Right hindlimb (tissue), 1 donor: Measurements from ENCODE around the gene LRMDA.

Source experiments
- DNase-seq: peaks from one replicate; pipeline ENCODE4 v3.0.0-alpha.2; 2018

The LRMDA gene

DNA sequence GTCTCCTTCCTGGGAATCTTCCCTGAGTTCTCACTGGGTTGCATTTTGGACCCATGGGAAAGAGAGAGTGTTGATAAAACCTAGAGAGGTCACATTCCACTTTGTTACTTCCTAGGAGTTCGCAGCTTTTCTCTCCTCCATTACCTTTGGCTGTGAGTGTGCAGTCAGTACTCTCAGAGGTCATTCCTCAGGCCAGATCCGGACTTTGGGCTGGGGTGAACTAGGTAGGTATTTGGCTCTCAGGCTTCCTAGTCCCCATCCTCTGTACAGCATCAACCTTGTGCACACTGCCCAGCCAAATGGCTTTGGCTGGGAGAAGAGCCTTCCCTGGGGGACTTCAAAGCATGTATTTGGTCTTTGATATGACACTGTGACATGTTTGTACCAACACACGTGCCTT lies 508.1 kb downstream of the LRMDA start:
- DNase-seq, result no peak

DNA sequence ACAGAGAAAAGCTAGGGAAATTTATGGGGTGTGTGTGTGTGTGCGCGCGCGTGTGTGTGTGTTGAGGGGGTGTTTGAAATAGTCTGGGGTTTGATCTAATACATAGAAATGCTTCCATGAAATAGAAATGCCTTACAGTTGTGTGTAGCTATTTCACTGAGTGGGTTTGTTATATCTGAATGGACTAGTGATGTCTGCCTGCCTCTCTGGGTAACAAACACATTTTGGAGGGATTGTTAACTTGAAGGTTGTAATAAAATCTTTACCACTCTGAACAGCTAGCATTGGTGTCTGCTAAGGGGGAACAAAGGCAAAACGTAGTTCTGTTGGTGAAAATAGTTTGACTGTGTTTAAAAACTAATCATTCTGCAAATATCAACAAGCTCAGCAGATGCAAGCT lies 509.3 kb downstream of the LRMDA start:
- no peak for DNase-seq

DNA sequence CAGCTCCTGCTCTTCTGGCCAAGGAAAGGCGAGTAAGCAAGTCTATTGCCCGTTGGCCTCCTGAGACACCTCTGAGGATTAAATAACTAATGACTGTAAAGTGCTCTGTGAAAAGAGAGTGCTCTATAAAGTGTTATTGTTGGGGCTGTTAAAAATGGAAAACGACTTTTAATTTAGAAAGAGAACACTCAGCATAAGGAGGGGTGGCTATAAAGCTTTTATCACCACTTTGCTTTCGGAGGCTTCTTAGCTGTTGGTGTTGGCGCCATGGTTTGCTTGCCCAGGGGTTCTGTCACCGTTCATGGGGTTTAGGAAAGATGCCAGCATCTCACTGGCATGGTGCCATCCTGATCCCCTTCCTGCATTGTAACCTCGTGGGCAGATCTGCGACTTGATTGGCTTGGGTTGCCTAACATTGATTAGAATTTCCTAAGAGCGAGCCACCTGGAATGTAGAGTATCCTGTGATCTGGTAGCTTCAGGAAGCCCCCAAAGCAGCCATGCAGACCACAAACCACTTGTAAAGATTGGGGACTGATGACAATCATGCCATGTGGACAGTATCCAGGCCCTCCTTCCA lies 509.9 kb downstream of the LRMDA start:
- DNase-seq, result no peak

DNA sequence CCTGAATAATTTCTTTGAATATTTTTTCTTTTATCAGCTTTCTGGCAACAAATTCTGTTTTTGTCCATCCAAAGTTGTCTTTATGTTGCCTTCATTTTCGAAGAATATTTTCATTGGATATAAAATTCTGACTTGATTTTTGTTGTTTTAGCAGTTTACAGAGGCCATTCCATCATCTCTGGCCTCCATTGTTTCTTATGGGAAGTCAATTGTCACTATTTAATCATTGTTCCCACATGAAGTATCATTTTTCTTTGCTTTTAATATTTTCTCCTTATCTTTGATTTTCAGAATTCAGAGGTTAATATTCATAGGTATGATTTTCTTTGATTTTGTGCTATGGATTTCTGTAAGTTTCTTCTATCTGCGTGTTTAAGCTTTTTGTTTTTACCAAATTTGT lies 512.6 kb downstream of the LRMDA start:
- no peak for DNase-seq

DNA sequence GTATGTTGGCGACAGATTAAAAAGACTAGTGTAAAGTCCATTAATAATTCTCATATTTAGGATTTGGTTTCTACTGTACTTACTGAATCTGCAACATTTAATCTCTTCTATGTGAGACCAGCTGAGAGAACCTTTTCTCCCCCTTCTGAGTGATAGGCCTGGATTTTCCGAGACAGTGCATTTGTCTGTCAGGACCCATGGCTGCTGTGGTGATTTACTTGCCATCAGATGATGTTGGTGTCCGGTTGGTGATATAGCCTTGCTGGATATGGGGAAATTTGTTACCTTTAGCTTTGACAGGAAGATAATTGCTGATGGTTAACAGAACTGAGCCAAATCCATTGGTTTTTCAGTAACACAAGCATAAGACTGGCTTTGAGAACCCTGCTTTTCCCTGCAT lies 517.2 kb downstream of the LRMDA start:
- DNase-seq, result no peak

GRCh38 chr10:75950307-75950706 lies 518.9 kb downstream of the LRMDA start:
- DNase-seq, result no peak

GRCh38 chr10:75950997-75951589 lies 519.7 kb downstream of the LRMDA start:
- no peak for DNase-seq

- no peak for DNase-seq
Observed at GRCh38 chr10:75951627-75952026, 520.2 kb downstream of the LRMDA start.

DNA sequence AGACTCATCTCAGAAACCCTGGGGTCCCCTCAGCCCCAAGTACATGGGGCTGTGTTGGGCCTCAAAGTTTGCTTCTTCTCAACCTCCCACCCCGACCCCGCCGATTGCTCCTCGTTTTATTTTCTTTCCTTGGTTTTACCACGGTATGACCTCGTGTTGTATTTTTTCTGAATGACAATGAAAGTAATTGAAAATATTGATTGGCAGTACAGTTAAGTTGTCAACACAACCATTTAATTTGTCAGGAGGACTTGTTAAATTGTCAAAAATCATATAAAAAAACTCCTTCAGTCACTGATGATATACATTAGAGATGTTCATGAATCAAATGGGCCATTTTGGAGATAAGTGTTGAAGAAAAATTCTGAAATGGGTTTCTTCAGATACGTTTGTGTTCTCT lies 520.7 kb downstream of the LRMDA start:
- no peak for DNase-seq

DNA sequence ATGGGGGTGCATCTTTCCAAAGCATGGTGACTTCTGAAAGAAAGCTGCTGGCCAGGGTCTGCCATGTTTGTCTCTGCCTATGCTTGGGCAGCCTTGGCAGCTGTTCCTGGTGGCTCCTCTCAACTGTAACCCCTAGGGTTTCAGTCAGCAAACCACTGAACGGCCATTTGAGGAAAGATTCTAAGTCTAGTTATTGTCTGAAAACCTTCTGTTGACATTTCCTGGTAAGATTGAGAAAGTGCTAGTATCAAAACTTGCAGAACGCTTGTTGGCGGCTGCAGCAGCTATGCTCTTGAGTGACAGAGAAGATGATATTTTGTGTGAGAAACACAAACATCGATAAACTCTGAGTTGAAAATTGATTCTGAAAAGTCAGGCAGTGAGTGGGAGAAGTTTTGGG lies 523.1 kb downstream of the LRMDA start:
- no peak for DNase-seq

DNA sequence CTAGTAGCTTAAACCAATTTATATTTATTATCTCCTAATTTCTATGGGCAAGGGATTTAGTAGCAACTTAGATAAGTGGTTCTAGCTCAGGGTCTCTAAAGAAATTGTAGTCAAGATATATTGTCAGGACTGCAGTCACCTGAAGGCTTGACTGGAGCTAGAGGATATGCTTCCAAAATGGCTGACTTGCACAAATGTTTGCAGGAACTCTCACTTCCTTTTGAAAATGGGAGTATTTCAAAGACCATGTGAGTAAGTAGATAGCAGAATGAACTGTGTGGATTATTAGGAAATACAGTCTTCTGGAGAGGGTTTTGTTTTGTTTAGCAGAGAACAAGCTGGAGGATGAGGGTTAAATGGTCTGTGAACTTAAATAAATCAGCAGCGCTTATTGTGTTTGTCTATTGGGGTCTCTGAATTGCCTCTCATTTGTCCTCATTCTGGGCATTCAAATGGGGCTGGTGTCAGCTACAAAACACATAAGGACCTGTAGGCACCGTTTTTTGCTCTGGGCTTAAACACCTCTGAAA lies 524.6 kb downstream of the LRMDA start:
- no peak for DNase-seq

GRCh38 chr10:75956624-75957023 lies 525.2 kb downstream of the LRMDA start:
- DNase-seq, result no peak

DNA sequence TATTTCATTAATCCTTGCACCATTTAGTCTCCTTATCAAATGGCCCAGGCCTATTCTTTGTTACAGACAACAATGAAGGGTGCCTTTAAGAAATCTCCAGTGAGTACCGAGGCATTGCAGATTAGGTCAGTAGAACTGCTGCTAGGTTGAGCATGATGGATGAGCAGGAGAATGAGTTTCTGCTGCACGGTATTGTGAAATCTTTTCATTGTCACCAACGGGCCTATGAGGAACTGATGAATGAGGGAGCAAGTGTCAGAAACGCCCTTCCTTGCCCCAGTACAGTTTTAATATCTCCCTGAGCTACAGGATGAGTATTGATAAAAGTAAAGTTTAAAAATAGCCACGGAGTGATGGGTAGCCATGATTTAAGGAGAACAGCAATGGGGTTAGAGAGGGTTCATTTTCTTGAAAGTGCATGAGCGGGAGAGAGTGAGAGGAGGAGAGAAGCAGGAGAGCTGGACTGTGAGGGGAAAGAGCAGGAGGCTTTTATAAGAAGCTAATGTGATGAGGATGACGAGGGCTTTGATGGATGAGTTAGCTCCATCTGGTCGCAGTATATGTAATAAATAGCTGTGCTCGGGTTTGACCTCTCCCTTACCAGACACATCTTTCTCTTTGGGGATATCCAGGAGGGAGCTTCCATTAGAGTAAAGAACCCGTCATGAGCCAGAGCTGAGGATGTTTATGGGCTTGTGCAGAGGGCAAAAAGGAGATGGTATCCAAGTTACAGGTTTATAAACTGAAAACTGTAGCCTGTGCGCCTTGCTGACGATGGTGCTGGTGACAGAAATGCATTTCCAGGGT lies 526.1 kb downstream of the LRMDA start:
- no peak for DNase-seq

DNA sequence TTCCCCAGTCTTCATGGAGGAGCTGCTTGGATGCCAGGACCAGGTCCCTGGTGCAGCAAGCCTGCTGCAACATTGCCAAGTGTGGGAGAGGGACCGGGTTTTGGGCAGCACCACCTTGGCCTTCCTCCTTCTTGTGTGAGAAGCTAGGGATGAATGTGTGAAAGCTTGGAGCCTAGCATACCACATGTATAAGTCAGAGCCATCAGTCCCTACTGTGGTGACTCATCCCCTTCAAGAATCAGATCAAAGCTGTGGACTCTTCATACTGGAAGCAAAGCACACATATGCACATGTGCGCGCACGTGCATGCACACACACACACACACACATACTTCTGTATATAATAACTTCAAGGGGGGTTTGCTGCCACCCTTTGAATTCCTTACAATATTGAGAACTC lies 527.8 kb downstream of the LRMDA start:
- no peak for DNase-seq

DNA sequence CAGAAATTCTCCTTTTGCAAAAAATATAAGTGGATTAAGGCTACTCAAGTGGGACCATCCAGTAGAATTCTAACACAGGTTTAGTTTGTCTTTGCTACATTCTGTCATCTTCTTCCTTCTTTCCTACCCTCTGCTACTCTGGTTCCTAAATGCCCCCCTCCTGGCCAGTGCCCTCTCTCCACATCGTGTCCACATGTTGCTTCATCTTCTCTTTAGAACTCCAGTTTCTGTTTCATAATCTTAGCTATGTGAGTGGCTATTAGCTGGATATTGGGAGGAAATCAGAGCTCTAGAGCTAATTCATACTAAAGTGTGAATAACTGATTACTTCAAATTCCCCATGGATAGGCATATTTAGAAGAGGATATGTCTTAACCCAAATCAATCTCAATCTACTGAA lies 528.5 kb downstream of the LRMDA start:
- DNase-seq, result no peak

DNA sequence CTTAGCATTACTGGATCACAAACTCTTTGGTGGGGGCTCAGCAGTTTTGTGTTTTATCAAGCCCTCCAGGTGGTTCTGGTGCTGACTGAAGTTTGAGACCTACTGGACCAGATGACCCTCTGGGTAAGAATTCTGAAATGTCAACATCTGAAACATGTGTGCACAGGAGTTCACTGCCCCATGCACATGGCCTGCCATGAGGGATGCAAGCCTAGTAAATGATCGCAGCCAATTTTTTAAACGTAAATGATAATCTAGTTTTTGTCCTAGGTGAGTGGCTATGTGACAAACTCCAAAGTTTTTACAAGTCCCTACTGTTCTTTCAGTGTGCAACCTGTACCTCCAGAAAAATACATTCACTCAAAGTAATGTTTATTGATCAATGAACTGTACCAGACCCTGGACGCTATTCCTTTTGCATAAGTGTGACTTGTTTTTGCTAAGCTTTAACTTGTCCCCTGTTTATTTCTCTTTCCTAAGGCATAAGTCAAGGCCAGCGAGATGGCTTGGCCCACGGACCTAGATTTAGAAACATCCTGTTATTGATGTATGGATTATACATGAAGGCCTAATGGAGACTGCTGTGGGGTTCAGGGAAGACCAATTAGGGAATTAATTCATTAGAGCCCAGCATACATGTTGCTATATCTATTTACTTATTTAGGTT lies 531.1 kb downstream of the LRMDA start:
- DNase-seq, result no peak

DNA sequence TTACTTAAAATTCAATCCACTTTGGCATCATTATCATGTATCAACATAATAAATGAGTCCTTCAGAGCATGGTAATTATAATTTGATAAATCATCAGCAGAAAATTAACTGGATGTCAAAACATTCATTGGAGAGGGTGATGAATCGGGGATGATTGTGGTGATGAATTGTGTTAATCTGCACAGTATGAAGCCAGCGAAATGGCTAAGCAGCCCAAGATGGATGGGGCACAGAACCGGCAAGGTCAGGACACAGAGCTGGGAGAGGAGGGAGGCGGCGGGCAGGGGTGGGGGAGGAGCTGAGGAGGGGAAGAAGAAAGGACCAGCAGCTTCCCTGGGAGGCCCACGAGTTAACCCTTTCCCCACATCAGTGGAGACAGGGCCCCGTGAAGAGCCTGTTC lies 536.1 kb downstream of the LRMDA start:
- DNase-seq, result no peak

DNA sequence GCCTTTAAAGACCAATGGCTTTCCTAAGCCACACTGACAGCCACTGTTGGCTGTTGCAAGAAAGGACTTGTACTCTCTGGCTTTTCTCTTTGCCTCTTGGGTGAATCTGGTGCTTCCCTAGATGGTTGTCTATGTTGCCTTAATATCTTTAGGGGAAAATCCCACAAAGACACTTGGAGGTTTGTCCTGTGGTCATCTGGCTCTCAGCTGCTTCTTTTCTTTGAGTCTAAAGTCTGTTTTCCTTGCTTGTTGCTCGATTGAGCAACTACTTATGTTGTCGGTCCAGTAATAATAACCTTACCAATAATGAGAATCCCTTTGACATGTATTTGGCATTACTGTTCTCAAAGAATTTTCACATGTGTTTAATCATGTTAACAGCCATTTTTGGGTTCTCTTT lies 537.6 kb downstream of the LRMDA start:
- DNase-seq, result no peak

DNA sequence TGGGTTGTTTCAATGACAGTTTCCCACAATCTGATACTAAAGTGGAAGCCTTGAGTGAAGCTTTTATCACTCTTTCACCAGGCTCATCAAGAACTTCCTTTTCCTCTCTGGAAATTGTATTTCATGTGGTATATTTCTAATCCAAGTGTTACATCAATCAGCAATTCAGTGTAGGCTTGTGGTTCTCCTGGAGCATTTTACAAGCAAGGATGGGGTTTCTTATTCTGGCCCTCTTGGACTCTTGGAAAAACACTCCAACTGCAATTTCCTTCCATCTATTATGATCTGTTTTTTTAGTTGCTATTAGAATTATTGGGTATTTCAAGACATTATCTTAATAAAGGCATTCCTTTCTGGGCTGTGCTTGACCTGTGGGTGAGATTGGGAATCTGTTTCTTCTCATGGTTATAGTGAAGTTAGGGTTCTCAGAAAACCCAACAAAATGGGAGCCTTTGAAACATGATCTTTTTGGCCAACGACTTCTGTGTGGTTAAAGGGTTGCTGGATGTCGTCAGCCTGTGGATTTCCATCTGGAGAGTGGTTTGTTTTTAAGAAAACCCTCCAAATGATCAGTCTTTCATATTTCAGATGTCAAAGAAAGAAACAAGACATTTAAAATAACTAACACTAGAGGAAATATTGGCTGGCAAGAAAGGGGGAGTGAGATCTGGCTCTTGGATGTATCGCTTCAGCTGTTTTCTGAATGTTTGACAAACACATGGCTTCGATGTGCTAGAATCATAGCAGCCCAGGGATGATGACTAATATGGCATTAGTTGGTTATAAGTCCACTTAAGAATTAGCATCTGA lies 540.2 kb downstream of the LRMDA start:
- DNase-seq, result peak; percentile 43

DNA sequence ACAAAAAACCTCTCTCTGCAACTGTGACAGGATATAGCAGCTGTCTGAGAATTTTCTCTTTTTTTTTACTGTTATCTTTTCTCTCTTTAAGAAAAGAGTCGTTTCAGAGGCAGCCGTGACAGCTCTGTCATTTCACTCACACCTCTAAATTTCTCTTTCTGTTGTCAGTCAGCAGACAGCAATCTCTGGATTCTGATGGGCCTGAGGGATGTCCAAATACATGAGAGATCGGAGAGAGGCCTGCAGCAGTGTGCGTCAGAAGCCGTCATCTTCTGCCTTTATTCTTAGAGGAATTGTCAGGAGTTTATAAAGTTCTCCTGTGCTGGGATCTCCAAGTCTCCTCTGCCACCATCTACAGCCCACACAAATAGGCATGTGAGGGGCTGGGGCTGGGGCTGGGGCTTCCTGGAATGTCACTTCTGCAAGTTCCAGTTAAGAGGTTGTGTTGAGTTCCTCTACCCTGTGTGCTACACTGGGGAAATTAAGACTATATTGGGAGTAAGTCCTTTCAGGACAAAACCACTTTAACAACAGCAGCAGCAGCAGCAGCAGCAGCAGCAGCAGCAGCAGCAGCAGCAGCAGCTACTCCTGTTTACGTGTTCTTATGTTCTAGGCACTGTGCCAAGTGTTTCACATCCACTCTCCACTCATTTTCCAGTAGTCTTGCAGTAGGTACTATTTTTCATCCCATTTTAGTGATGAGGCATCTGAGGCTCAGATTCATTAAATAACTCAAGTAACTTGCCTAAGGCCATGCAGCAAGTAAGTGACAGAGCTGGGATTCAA lies 541.3 kb downstream of the LRMDA start:
- peak; percentile 31 for DNase-seq

DNA sequence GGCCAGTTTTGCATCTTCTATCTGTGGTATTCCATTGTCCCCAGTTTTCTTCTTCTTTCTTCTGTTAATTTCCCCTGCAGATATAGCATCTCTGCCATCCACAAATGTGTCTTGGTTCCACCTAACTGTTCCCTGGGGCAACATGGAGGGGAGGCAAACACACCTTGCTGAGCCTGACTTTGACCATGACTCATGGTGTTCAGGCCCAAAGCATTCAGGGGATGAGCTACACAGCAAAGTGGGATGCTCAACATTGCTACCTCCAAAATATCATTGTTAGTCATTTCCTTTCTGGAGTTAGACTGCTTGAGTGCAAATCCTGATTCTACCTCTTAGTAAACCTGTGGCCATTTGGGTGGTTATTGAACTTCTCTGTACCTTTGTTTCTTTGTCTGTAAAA lies 542.7 kb downstream of the LRMDA start:
- DNase-seq, result no peak

GRCh38 chr10:75976681-75977080 lies 545.3 kb downstream of the LRMDA start:
- DNase-seq, result no peak
